ENCODE data around the gene ARHGEF7. TPM values are rescaled to one million over a fixed set of nuclear protein-coding genes. Genes with fewer than 3 reads are reported as not detected.
"Not testable (repeated sequence)": the region's sequence is repeated elsewhere in the genome, so short reads cannot be mapped to it uniquely, and the experiment has no call there.

The ARHGEF7 gene
- total RNA-seq, 1 donor from 2014 or later, result 64.6 TPM

DNA sequence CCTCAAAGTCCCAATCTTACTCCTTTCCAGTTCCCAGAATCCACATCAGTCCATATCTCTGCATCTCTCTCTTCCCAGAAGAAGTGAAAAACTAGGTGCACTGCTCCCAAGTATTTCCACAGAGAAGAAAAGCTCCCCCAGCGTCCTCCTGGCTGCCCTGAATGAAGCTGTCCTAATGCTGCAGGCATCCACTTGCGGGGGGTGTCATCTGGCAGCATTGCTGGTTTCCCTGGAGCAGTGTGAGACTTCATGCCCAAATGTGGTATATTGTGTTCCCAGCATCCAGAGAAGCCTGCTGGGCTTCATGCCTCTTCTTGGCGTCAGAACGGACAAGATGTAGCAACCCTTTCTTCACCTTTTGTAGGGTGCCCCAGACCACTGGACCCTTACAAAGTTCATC is 32.9 kb upstream of the ARHGEF7 start:
- no peaks in the 10 kb centered on the region for H3K79me2 ChIP-seq (ENCODE audit: low read depth)
- no peak overlapping the region for H3K4me2 ChIP-seq
- H3K27ac ChIP-seq, result no peak overlapping the region
- DNase-seq (ENCODE audit: low spot score), result no peak
- H3K4me1 ChIP-seq, result no peaks in the 10 kb centered on the region
- no peak overlapping the region for H3K4me3 Mint-ChIP-seq
- peaks cover 6% of the 10 kb centered on the region for H3K27me3 Mint-ChIP-seq (ENCODE audit: insufficient read depth, low read depth)
- H3K4me1 Mint-ChIP-seq, result peaks cover 10% of the 10 kb centered on the region
- no peak overlapping the region for H2AFZ ChIP-seq (replicated peaks)
- no peak overlapping the region for H3K4me3 ChIP-seq
- H3K9me3 ChIP-seq (ENCODE audit: low read depth), result no peaks in the 10 kb centered on the region
- no peaks in the 10 kb centered on the region for H4K20me1 ChIP-seq (ENCODE audit: low read depth)
- H3K9ac ChIP-seq, result no peak overlapping the region
- no peaks in the 10 kb centered on the region for H3K36me3 ChIP-seq
- H3K9me3 Mint-ChIP-seq, result peaks cover 7% of the 10 kb centered on the region
- no peaks in the 10 kb centered on the region for H3K27me3 ChIP-seq
- TF ChIP-seq EZH2 (IDR thresholded peaks at IDR 0.05) (no peak), EZH2phosphoT487 (IDR thresholded peaks at IDR 0.05) (no peak)
- TF ChIP-seq, protein P1, sequence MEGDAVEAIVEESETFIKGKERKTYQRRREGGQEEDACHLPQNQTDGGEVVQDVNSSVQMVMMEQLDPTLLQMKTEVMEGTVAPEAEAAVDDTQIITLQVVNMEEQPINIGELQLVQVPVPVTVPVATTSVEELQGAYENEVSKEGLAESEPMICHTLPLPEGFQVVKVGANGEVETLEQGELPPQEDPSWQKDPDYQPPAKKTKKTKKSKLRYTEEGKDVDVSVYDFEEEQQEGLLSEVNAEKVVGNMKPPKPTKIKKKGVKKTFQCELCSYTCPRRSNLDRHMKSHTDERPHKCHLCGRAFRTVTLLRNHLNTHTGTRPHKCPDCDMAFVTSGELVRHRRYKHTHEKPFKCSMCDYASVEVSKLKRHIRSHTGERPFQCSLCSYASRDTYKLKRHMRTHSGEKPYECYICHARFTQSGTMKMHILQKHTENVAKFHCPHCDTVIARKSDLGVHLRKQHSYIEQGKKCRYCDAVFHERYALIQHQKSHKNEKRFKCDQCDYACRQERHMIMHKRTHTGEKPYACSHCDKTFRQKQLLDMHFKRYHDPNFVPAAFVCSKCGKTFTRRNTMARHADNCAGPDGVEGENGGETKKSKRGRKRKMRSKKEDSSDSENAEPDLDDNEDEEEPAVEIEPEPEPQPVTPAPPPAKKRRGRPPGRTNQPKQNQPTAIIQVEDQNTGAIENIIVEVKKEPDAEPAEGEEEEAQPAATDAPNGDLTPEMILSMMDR (IDR thresholded peaks at IDR 0.05), result no peak
- H3K27ac Mint-ChIP-seq, result no peak overlapping the region
- H3F3A ChIP-seq (ENCODE audit: low read depth), result no peaks in the 10 kb centered on the region
- no peaks in the 10 kb centered on the region for H3K36me3 Mint-ChIP-seq

DNA sequence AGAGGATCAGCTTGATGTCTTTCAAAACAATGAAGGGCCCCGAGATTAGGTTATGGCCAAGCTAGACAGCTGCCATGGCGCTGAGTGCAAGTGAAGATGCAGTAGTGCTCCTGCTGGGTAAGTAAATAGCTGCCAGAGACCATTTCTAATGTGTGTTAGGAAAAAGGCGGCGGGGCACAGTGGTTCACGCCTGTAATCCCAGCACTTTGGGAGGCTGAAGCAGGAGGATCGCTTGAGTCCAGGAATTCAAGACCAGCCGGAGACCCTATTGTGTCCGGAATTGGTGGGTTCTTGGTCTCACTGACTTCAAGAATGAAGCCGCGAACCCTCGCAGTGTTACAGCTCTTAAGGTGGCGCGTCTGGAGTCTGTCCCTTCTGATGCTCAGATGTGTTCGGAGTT is 32.3 kb upstream of the ARHGEF7 start:
- DNase-seq (ENCODE audit: low spot score); H3K9ac ChIP-seq; H3K4me2 ChIP-seq: not testable (repeated sequence)

DNA sequence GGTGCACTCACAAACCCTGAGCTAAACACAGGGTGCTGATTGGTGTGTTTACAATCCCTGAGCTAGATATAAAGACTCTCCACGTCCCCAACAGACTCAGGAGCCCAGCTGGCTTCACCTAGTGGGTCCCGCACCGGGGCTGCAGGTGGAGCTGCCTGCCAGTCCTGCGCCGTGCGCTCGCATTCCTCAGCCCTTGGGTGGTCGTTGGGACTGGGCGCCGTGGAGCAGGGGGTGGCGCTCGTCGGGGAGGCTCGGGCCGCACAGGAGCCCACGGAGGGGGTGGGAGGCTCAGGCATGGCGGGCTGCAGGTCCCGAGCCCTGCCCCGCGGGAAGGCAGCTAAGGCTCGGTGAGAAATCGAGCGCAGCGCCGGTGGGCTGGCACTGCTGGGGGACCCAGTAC is 31.4 kb upstream of the ARHGEF7 start:
- not testable (repeated sequence) for H3K27ac ChIP-seq; H3K36me3 ChIP-seq; H3K79me2 ChIP-seq (ENCODE audit: low read depth); H3K4me3 Mint-ChIP-seq; H4K20me1 ChIP-seq (ENCODE audit: low read depth); H3K9me3 ChIP-seq (ENCODE audit: low read depth); H3K27me3 ChIP-seq; H3K4me3 ChIP-seq; H3K27me3 Mint-ChIP-seq (ENCODE audit: insufficient read depth, low read depth); H3K4me1 ChIP-seq; H3K9ac ChIP-seq; DNase-seq (ENCODE audit: low spot score); H3K4me2 ChIP-seq; H3F3A ChIP-seq (ENCODE audit: low read depth); H3K9me3 Mint-ChIP-seq; H3K36me3 Mint-ChIP-seq; H2AFZ ChIP-seq (replicated peaks); H3K27ac Mint-ChIP-seq
- H3K4me1 Mint-ChIP-seq, result peaks cover 10% of the 10 kb centered on the region

More for the DNA sequence above, 32.3 kb upstream of the ARHGEF7 start:
- peaks cover 10% of the 10 kb centered on the region for H3K4me1 Mint-ChIP-seq
- H2AFZ ChIP-seq (replicated peaks); H3K27ac ChIP-seq; H3K9me3 Mint-ChIP-seq; H3K9me3 ChIP-seq (ENCODE audit: low read depth); H3K27me3 Mint-ChIP-seq (ENCODE audit: insufficient read depth, low read depth); H3K36me3 Mint-ChIP-seq; H4K20me1 ChIP-seq (ENCODE audit: low read depth); H3F3A ChIP-seq (ENCODE audit: low read depth); H3K79me2 ChIP-seq (ENCODE audit: low read depth); H3K4me3 ChIP-seq; H3K4me1 ChIP-seq; H3K4me3 Mint-ChIP-seq; H3K27ac Mint-ChIP-seq; H3K27me3 ChIP-seq; H3K36me3 ChIP-seq: not testable (repeated sequence)

DNA sequence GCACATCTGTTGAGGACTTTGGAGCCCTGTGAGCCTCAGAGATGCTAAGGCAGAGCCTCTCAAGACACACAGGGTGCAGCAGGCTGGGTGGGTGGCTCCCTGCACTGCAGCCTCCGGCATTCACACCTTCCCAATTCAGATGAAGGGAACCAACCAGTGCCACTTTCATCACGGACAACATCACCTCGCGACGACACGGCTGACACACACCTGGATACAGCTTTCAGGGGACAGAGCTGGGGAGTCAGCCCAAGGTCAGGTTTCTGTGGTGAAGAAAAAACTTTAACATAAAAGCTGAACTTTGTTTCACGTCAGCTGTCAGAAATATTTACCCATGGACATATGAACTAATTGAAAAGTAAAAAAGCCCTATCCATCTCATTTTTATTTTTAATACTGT is 24.9 kb upstream of the ARHGEF7 start:
- no peaks in the 10 kb centered on the region for H3K79me2 ChIP-seq (ENCODE audit: low read depth)
- no peaks in the 10 kb centered on the region for H3K27me3 ChIP-seq
- H3K27me3 Mint-ChIP-seq (ENCODE audit: insufficient read depth, low read depth), result peaks cover 4% of the 10 kb centered on the region
- no peak overlapping the region for H3K27ac ChIP-seq
- H3K36me3 Mint-ChIP-seq, result no peaks in the 10 kb centered on the region
- H3K4me3 Mint-ChIP-seq, result no peak overlapping the region
- no peaks in the 10 kb centered on the region for H3K9me3 ChIP-seq (ENCODE audit: low read depth)
- H3F3A ChIP-seq (ENCODE audit: low read depth), result no peaks in the 10 kb centered on the region
- no peak for DNase-seq (ENCODE audit: low spot score)
- no peaks in the 10 kb centered on the region for H3K9me3 Mint-ChIP-seq
- no peak overlapping the region for H3K4me3 ChIP-seq
- H3K4me1 ChIP-seq, result no peaks in the 10 kb centered on the region
- H2AFZ ChIP-seq (replicated peaks), result no peak overlapping the region
- H3K4me1 Mint-ChIP-seq, result no peaks in the 10 kb centered on the region
- H4K20me1 ChIP-seq (ENCODE audit: low read depth), result no peaks in the 10 kb centered on the region
- no peaks in the 10 kb centered on the region for H3K36me3 ChIP-seq
- no peak overlapping the region for H3K4me2 ChIP-seq
- TF ChIP-seq EZH2 (IDR thresholded peaks at IDR 0.05), result no peak
- TF ChIP-seq EZH2phosphoT487 (IDR thresholded peaks at IDR 0.05), result no peak
- TF ChIP-seq, protein P1 (IDR thresholded peaks at IDR 0.05), result no peak
- H3K9ac ChIP-seq, result no peak overlapping the region
- no peak overlapping the region for H3K27ac Mint-ChIP-seq

Measured in neural progenitor cell (in vitro differentiated cells).